HepG2 (cell line): Measurements from ENCODE around the gene GMEB2. TPM values are rescaled to one million over a fixed set of nuclear protein-coding genes. Genes with fewer than 3 reads are reported as not detected.

Experiments
- ARHGAP35 ChIP-seq: sonication (generic); formaldehyde crosslinking; IDR thresholded peaks from 2 replicates; pipeline ENCODE4 v1.9.0; 2022; ENCODE audit warnings: mild to moderate bottlenecking, inconsistent platforms, moderate library complexity, missing genetic modification reagents, borderline replicate concordance
- FOXA3 ChIP-seq: IDR thresholded peaks from 2 replicates; pipeline ENCODE4 v1.6.1; 2016; ENCODE audit warnings: missing genetic modification reagents, missing compliant biosample characterization
- MIER3 ChIP-seq: IDR thresholded peaks from 2 replicates; pipeline ENCODE4 v1.6.1; 2016; ENCODE audit warnings: missing compliant biosample characterization, borderline replicate concordance
- PAWR ChIP-seq: sonication (generic); formaldehyde crosslinking; IDR thresholded peaks from 2 replicates; pipeline ENCODE4 v1.4.0; 2020; ENCODE audit warnings: missing genetic modification reagents, mild to moderate bottlenecking, borderline replicate concordance
- PHF21A ChIP-seq: sonication (generic); formaldehyde crosslinking; IDR thresholded peaks from 2 replicates; pipeline ENCODE4 v1.5.0; 2020; ENCODE audit warnings: mild to moderate bottlenecking, missing genetic modification reagents
- RBM22 ChIP-seq: fragments of 200-400 bp; formaldehyde crosslinking; optimal IDR thresholded peaks from 2 replicates; pipeline ENCODE3; 2017; ENCODE audit warnings: mild to moderate bottlenecking, low read length, moderate library complexity
- SAFB2 ChIP-seq: sonication (generic); formaldehyde crosslinking; IDR thresholded peaks from 2 replicates; pipeline ENCODE4 v1.5.1; 2020; ENCODE audit warnings: missing genetic modification reagents, low read depth, mild to moderate bottlenecking, borderline replicate concordance
- ZBTB38 ChIP-seq: sonication (generic); formaldehyde crosslinking; IDR thresholded peaks from 2 replicates; pipeline ENCODE4 v1.5.1; 2020; ENCODE audit warnings: mild to moderate bottlenecking, missing genetic modification reagents
- ZNF234 ChIP-seq: sonication (generic); formaldehyde crosslinking; conservative IDR thresholded peaks from 2 replicates; pipeline ENCODE4 v1.5.1; 2020; ENCODE audit warnings: mild to moderate bottlenecking, missing genetic modification reagents
- ZNF33B ChIP-seq: sonication (generic); formaldehyde crosslinking; IDR thresholded peaks from 2 replicates; pipeline ENCODE4 v1.5.1; 2020; ENCODE audit warnings: mild to moderate bottlenecking, missing genetic modification reagents
- ZNF44 ChIP-seq: sonication (generic); formaldehyde crosslinking; IDR thresholded peaks from 2 replicates; pipeline ENCODE4 v1.5.1; 2020; ENCODE audit warnings: mild to moderate bottlenecking, missing genetic modification reagents
- ZNF557 ChIP-seq: sonication (generic); formaldehyde crosslinking; IDR thresholded peaks from 2 replicates; pipeline ENCODE4 v1.4.0; 2020; ENCODE audit warnings: missing genetic modification reagents
- ZSCAN9 ChIP-seq: IDR thresholded peaks from 2 replicates; pipeline ENCODE4 v1.6.1; 2016; ENCODE audit warnings: borderline replicate concordance
- polyA plus RNA-seq, 8 experiments: library from polyadenylated mRNA; depleted of rRNA in 3 of 8; stranded (reverse) in 7 of 8; unstranded in 1 of 8; fragments of >200 nt; fragmentation: Illumina TruSeq in 4 of 8; extraction: Trizol in 4 of 8; gene quantifications; 2 replicates each; pipeline versions ENCODE4 v1.2.1 to v1.2.3, GENCODE V29; 2011 to 2016; ENCODE audit warnings: low read depth in 4 of 8, missing spikeins in 1 of 8, mixed read lengths in 1 of 8; ENCODE audit not compliant: insufficient read depth in 1 of 8
- total RNA-seq, 5 experiments: library from RNA; depleted of rRNA; stranded (reverse); fragments of >200 nt; fragmentation: Illumina TruSeq; extraction: Trizol; gene quantifications; 2 replicates each; pipeline ENCODE4 v1.2.3, GENCODE V29; 2016; ENCODE audit warnings: low read depth in 1 of 5
- TF ChIP-seq, protein P1 (sequence below): sonication (generic); formaldehyde crosslinking; IDR thresholded peaks from 2 replicates; pipeline ENCODE4 v1.4.0; 2020; ENCODE audit warnings: missing genetic modification reagents
- TF ChIP-seq, protein P2 (sequence below): sonication (generic); formaldehyde crosslinking; IDR thresholded peaks from 2 replicates; pipeline ENCODE4 v1.4.0; 2020; ENCODE audit warnings: missing genetic modification reagents
- TF ChIP-seq, protein P3 (sequence below): sonication (generic); formaldehyde crosslinking; IDR thresholded peaks from 2 replicates; pipeline ENCODE4 v1.8.0; 2022; ENCODE audit warnings: low read depth, missing genetic modification reagents
- TF ChIP-seq, protein P4 (sequence below): sonication (generic); formaldehyde crosslinking; IDR thresholded peaks from 2 replicates; pipeline ENCODE4 v1.8.0; 2022; ENCODE audit warnings: mild to moderate bottlenecking, missing genetic modification reagents; ENCODE audit not compliant: insufficient replicate concordance
- TF ChIP-seq, protein P5 (sequence below): sonication (generic); formaldehyde crosslinking; IDR thresholded peaks from 2 replicates; pipeline ENCODE4 v1.5.1; 2020; ENCODE audit warnings: missing genetic modification reagents, mild to moderate bottlenecking, borderline replicate concordance
- TF ChIP-seq, protein P6 (sequence below): sonication (generic); formaldehyde crosslinking; IDR thresholded peaks from 2 replicates; pipeline ENCODE4 v1.4.0; 2020; ENCODE audit warnings: mild to moderate bottlenecking, low read depth, missing genetic modification reagents

Gene GMEB2
- total and polyA plus RNA-seq, 2 of the 13 experiments (the other 11 are each of a cell fraction or from before 2014, with no cell fraction given): 10.6 to 12.4 TPM

DNA sequence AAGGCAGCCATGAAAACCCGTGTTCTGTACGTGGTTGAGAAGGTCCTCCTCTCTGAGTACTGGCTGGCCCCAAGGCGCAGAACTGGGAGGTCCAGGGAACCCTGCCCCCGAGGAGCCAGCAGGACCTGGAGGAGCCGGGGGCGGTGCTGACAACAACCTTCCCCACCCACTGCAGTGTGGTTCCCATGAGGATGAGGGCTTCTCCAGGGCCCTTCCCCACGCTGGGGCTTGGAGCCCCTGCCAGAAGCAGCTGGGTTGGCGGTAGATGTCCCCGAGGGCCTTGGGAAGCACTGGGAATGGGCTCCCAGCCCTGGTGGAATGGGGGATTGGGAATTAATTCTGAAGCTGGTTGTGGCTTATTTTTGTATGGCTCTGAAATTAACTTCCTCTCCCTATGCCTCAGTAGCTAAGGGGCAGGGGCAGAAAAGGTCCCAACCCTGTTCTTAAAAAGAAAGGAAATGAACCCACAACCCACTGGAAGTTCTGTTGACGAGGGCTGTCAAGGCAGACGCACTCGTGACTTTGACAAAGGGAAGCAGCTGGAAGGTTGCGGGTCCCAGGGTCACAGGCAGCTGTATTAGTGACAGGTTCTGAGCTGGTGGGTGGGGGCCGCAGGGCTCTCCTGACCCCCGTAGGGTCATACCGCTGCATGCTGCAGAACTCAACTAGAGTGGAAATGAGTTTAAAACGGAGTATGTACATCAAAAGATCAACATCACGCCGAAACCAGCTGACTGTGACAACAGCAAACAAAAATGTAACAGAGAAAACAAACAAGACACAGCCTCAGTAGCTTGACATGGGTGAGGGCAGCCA, 38.9 kb downstream of the GMEB2 start (continued):
- no peak for TF ChIP-seq ZNF33B (CRISPR knock-in tag)
- TF ChIP-seq SAFB2 (CRISPR knock-in tag): no peak
- TF ChIP-seq ZNF234 (CRISPR knock-in tag): no peak
- TF ChIP-seq, protein P1, sequence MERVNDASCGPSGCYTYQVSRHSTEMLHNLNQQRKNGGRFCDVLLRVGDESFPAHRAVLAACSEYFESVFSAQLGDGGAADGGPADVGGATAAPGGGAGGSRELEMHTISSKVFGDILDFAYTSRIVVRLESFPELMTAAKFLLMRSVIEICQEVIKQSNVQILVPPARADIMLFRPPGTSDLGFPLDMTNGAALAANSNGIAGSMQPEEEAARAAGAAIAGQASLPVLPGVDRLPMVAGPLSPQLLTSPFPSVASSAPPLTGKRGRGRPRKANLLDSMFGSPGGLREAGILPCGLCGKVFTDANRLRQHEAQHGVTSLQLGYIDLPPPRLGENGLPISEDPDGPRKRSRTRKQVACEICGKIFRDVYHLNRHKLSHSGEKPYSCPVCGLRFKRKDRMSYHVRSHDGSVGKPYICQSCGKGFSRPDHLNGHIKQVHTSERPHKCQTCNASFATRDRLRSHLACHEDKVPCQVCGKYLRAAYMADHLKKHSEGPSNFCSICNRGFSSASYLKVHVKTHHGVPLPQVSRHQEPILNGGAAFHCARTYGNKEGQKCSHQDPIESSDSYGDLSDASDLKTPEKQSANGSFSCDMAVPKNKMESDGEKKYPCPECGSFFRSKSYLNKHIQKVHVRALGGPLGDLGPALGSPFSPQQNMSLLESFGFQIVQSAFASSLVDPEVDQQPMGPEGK (CRISPR knock-in tag): no peak
- TF ChIP-seq ZNF44 (CRISPR knock-in tag): no peak
- no peak for TF ChIP-seq ARHGAP35 (CRISPR knock-in tag)
- TF ChIP-seq, protein P2, sequence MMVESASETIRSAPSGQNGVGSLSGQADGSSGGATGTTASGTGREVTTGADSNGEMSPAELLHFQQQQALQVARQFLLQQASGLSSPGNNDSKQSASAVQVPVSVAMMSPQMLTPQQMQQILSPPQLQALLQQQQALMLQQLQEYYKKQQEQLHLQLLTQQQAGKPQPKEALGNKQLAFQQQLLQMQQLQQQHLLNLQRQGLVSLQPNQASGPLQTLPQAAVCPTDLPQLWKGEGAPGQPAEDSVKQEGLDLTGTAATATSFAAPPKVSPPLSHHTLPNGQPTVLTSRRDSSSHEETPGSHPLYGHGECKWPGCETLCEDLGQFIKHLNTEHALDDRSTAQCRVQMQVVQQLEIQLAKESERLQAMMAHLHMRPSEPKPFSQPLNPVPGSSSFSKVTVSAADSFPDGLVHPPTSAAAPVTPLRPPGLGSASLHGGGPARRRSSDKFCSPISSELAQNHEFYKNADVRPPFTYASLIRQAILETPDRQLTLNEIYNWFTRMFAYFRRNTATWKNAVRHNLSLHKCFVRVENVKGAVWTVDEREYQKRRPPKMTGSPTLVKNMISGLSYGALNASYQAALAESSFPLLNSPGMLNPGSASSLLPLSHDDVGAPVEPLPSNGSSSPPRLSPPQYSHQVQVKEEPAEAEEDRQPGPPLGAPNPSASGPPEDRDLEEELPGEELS: 0 out of 2 replicates have a peak, but pooled peaks have one; percentile 18
- TF ChIP-seq PHF21A (CRISPR knock-in tag): 0 out of 2 replicates have a peak, but pooled peaks have one; percentile 18
- TF ChIP-seq, protein P3, sequence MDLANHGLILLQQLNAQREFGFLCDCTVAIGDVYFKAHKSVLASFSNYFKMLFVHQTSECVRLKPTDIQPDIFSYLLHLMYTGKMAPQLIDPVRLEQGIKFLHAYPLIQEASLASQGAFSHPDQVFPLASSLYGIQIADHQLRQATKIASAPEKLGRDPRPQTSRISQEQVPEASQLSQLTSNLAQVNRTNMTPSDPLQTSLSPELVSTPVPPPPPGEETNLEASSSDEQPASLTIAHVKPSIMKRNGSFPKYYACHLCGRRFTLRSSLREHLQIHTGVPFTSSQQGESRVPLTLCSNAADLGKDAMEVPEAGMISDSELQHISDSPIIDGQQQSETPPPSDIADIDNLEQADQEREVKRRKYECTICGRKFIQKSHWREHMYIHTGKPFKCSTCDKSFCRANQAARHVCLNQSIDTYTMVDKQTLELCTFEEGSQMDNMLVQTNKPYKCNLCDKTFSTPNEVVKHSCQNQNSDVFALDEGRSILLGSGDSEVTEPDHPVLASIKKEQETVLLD: no peak
- TF ChIP-seq ZBTB38: peak; percentile 75; the same call in 1 of the 2 replicates
- no peak for TF ChIP-seq PAWR
- peak; percentile 18; the same call in 1 of the 2 replicates for TF ChIP-seq FOXA3 (CRISPR knock-in tag)
- TF ChIP-seq, protein P4, sequence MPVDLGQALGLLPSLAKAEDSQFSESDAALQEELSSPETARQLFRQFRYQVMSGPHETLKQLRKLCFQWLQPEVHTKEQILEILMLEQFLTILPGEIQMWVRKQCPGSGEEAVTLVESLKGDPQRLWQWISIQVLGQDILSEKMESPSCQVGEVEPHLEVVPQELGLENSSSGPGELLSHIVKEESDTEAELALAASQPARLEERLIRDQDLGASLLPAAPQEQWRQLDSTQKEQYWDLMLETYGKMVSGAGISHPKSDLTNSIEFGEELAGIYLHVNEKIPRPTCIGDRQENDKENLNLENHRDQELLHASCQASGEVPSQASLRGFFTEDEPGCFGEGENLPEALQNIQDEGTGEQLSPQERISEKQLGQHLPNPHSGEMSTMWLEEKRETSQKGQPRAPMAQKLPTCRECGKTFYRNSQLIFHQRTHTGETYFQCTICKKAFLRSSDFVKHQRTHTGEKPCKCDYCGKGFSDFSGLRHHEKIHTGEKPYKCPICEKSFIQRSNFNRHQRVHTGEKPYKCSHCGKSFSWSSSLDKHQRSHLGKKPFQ (CRISPR knock-in tag): no peak
- no peak for TF ChIP-seq ZNF557 (CRISPR knock-in tag)
- TF ChIP-seq, protein P5, sequence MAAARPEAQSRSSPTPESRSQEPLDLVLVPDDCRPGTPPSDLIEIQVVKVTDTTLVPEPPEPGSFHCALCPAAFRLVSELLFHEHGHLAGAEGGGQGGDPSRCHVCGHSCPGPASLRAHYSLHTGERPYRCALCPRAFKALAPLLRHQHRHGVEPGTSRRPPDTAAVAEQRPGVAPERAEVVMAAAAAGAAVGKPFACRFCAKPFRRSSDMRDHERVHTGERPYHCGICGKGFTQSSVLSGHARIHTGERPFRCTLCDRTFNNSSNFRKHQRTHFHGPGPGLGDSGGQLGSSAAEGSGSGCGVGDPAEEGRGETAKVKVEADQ: no peak
- no peak for TF ChIP-seq RBM22
- TF ChIP-seq, protein P6, sequence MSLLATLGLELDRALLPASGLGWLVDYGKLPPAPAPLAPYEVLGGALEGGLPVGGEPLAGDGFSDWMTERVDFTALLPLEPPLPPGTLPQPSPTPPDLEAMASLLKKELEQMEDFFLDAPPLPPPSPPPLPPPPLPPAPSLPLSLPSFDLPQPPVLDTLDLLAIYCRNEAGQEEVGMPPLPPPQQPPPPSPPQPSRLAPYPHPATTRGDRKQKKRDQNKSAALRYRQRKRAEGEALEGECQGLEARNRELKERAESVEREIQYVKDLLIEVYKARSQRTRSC: no peak
- no peak for TF ChIP-seq ZSCAN9 (CRISPR knock-in tag)
- TF ChIP-seq MIER3 (CRISPR knock-in tag): no peak
